ENCODE data around the gene RPL21.
"Not testable (repeated sequence)": the region's sequence is repeated elsewhere in the genome, so short reads cannot be mapped to it uniquely, and the experiment has no call there.

Gene RPL21

DNA sequence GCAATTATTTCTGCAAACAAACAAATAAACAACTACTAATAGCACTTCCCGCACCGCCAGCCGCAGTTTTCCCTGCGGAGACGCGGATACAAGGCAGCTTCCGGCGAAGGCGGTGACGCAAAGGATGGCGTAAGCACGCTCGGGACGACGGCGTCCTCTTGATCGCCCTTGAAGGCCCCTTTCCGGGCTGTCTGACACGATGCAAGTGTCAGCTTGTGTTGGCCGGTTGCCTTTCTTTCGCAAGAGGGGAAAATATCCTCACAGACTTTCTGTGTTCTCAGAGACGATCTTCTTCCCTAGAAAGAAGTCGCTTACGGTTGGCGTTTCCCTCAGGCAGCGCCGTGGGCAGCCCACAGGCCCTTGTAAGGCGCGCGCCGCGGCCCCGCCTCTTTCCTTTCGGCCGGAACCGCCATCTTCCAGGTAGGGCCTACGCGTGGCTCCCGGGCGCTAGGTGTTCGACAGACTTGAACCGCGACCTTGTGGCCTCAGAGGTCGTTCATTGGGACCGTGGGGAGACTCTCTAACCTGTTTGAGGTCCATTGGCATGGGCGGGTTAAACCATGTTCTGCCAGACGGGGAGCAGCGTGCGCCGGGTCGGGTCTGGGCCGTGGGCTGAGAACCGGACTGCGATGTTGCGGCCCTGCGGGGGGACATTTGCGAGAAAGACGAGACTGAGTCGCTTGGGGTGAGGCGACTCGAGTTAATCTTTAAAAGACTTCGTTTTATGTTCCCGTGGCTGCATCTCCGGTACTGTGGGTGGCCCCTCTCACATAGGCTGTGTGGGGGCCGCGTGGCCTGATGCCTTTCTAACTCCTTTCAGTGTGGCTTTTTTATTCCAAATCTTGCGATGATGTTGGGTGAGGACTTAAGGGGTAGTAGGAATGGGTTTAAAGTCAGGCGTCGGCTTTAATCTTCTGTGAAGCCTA lies at the start of gene RPL21:
RPL21 (plus strand) TSS at position 393 of the 926 bp plus-strand sequence. CDS start 2,219 bp downstream, outside the sequence.
- DNase-seq (ENCODE audit: low read depth, low spot score), result peak; percentile 95

DNA sequence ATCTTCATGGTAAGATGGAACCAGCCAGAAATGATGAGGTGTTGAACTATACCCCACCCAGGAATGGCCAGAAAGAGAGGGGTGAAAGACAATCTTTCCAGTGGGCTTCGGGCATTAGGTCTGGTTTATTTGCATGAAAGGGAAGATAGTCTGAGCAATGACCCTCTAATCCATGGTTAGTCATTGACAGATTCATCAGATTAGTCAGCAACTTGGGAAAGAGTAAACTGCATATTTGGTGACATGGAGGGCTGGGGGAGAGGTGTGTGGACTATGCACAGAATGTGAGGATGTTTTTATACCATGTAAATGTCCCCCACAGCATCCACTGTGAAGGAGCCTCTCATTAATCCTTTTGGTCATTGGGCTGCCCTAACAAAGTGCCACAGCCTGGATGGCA lies 49.7 kb upstream of the RPL21 start:
- DNase-seq (ENCODE audit: low read depth, low spot score), result no peak

DNA sequence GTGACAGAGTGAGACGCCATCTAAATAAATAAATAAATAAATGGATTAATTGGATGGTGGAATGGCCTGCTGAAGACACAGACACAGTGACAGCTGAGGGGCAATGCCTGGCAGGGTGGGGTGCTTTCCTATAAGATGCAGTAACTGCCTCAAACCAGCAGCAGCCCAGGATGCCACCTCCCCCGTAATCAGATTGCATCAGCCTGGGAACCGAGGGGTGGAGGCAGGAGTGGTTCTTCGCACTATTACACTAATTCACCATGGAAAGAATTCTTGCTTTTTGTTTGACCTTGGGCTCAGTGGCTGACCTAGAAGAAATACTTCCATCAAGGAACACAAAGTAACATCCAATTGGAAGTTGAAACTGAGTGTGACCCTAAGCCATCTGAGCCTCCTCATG lies 48.2 kb upstream of the RPL21 start:
- no peak for DNase-seq (ENCODE audit: low read depth, low spot score)

DNA sequence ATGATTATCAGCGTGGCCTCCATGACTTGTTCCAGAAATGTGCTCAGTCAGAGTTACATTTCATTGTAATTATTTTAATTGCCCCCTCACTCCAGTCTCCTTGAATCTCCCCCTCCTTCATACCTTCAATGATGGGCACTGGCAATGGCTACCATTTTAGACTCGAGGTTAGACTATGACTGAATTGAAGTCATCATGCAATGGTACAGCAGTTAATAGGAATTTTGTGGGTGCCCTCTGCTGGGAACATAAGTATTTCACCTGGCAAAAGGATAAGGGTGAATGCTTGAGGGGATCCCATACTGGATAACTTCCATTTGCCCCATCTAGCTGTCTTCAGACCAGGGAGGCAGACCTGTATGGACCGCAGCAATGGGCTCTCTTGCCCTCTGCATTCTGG lies 47.5 kb upstream of the RPL21 start:
- no peak for DNase-seq (ENCODE audit: low read depth, low spot score)

DNA sequence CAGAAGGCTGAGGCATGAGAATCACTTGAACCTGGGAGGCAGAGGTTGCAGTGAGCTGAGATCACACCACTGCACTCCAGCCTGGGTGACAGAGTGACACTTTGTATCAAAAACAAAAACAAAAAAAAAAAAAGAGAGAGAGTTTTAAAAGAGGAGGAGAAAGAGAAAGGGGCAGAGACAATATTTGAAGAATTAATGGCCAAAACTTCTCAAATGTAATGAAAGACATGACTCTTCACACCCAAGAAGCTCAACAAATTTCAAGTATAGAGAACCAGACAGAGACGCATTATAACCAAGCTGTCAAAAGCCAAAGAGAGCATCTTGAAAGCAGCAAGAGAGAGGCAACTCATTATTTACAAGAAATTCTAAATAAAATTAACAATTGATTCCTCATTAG lies 42.8 kb upstream of the RPL21 start:
- DNase-seq (ENCODE audit: low read depth, low spot score), result no peak

DNA sequence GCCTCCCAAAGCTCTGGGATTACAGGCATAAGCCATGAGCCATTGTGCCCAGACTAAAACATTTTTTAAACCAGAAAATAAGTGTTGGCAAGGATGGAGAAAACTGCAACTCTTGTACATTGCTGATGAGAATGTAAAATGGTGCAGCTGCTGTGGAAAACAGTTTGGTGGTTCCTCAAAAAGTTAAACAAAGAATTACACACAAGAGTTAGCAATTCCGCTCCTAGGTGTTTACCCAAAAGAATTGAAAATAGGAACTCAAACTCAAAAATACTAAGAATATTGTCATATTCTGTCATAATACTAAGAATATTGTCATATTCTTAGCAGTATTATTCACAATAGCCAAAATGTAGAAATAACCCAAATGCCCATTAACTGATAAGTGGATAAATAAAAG lies 40.1 kb upstream of the RPL21 start:
- no peak for DNase-seq (ENCODE audit: low read depth, low spot score)

DNA sequence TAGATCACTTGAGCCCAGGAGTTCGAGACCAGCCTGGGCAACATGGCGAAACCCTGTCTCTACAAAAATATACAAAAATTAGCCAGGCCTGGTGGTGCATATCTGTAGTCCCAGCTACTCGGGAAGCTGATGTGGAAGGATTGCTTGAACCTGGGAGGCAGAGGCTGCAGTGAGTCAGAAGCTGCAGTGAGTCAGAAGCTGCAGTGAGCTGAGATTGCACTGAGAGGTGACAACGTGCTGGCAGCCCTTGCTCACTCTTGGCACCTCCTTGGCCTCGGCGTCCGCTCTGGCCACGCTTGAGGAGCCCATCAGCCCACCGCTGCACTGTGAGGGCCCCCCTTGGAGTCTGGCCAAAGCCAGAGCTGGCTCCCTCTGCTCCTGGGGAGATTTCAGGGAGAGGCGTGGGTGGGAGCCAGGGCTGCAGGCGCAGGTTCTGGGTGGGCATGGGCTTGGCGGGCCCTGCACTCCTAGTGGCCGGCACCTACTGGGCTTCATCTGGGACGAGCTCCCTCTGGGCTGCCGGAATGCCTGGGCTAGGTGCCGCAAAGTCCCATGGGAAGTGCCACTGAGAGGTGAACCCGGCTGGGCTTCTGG lies 39.5 kb upstream of the RPL21 start:
- no peak for DNase-seq (ENCODE audit: low read depth, low spot score)

DNA sequence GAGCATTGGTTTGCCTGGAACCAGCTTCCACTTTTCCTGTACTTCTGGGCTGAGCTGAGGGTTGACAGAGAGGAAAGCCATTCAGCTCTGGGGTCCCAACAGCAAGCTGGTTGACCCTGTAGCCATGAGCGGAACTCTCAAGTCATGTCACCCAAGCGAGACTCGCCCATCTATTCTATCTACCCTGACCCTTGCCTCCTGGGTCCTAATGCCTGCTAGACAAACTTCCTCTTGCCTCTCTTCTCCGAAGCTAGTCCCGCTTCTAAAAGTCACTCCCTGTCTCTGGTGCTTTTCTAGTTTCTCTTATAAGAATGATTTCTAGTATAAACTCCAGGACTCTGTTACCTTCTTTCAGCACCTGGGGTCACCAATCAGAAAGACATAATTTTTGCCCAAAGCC lies 38.0 kb upstream of the RPL21 start:
- not testable (repeated sequence) for DNase-seq (ENCODE audit: low read depth, low spot score)

DNA sequence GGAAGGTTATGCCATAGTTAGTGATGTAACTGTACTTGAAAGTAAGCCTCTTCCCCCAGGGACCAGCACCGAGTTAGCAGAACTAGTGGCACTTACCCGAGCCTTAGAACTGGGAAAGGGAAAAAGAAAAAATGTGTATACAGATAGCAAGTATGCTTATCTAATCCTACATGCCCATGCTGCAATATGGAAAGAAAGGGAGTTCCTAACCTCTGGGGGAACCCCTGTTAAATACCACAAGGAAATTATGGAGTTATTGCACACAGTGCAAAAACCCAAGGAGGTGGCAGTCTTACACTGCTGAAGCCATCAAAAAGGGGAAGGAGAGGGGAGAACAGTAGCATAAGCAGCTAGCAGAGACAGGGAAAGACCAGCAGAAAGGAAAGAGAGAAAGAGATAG lies 33.6 kb upstream of the RPL21 start:
- not testable (repeated sequence) for DNase-seq (ENCODE audit: low read depth, low spot score)

DNA sequence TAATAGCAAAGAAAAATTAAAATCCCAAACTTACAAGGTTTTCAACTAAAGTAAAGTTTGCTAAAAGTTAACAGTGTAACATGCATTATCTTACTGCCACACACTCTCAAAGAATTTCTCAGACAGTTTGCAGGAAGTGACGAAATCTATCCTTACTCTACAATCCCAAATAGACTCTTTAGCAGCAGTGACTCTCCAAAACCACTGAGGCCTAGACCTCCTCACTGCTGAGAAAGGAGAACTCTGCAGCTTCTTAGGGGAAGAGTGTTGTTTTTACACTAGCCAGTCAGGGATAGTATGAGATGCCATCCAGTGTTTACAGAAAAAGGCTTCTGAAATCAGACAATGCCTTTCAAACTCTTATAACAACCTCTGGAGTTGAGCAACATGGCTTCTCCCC lies 32.5 kb upstream of the RPL21 start:
- DNase-seq (ENCODE audit: low read depth, low spot score), result not testable (repeated sequence)

DNA sequence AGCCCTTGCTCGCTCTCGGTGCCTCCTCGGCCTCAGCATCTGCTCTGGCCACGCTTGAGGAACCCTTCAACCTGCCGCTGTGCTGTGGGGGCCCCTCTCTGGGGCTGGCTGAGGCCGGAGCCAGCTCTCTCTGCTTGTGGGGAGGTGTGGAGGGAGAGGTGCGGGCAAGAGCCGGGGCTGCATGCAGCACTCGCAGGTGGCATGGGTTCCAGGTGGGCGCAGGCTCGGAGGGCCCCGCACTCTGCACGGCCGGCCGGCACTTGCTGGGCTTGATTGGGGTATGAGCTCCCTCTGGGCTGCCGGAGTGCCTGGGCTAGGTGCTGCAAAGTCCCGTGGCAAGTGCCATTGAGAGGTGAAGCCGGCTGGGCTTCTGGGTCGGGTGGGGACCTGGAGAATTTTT lies 31.7 kb upstream of the RPL21 start:
- DNase-seq (ENCODE audit: low read depth, low spot score), result no peak

DNA sequence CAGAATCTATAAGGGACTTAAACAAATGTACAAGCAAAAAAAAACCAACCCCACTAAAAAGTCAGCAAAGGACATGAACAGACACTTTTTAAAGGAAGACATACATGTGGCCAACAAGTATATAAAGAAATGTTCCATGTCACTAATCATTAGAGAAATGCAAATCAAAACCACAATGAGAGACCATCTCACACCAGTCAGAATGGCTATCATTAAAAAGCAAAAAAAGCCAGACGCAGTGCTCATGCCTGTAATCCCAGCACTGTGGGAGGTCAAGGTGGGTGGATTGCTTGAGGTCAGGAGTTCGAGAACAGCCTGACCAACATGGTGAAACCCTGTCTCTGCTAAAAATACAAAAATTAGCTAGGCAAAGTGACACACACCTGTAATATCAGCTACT lies 29.3 kb upstream of the RPL21 start:
- DNase-seq (ENCODE audit: low read depth, low spot score), result not testable (repeated sequence)

DNA sequence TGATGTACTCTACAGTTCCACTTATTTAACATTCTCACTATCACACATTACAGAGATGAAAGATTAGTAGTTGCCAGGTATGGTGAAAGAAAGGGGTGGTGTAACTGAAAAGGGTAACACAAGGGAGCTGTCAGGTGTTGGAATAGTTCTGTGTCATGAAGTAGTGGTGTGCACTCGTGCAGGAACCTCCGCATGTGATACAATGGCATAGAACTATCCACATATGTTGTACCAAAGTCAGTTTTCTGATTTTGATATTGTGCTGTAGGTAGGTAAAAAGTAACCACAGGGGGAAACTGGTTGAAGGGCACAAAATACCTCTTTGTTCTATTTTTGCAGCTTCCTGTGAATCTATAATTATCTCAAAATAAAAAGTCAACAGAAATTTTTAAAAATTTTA lies 24.4 kb upstream of the RPL21 start:
- no peak for DNase-seq (ENCODE audit: low read depth, low spot score)

DNA sequence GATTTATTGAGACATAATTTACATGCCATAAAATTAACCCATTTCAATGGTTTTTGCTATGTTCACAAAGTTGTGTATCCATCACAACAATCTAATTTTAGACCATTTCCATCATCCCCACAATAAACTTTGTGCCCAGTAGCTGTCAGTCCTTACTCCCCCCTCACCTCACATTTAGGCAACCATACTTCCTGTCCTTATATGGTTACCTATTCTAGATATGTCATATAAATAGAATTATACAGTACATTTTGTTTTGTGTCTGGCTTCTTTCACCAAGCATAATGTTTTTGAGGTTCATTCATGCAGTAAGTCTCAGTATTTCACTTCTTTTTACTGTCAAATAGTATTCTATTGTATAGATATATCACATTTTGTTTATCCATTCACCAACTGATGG lies 23.2 kb upstream of the RPL21 start:
- DNase-seq (ENCODE audit: low read depth, low spot score), result no peak

DNA sequence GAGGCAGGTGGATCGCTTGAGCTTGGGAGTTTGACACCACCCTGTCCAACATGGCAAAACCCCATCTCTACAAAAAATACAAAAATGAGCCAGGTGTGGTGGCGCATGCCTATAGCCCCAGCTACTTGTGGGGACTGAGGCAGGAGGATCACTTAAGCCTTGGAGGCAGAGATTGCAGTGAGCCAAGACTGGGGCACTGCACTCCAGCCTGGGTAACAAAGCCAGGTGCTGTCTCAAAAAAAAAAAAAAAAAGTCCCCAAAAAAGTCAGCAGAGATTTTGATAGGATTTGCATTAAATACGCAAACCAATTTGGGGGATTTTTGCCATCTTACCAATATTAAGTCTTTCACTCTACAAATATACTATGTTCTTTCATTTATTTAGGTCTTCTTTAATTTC lies 21.7 kb upstream of the RPL21 start:
- DNase-seq (ENCODE audit: low read depth, low spot score), result no peak

DNA sequence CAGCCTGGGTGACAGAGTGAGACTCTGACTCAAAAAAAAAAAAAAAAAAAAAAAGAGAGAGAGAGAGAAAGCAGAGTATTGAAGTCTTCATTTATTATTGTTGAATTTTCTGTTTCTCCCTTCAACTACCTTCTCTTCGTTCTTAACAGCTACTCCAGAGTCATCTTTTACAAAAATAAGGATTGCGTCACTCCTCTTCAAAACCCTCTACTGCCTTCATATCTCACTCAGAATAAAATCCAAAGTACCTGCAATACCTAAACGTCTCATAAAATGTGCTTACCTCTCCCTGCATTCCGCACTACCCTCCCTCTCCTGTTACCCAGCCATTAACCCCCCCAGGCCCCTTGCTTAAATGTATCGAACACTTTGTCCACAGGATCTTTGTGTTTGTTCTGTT lies 17.4 kb upstream of the RPL21 start:
- DNase-seq (ENCODE audit: low read depth, low spot score), result no peak

DNA sequence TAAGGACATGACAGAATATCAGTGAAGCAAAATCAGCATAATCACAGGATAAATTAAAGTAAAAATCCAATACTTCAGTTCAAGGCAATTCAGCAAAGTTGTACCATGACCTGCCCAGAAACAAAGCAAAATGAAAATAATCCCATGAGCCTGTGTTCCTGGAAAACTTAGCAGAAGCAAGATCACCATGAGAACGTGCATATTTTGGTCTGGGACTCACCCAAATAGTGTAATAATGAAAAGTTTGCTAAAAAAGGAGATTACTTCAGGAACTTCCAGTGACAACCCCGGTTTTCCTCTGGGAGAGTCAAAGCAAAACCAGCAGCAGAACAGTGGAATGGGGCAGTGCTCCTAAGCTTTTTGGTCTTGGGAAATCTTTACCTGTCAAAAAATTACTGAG lies 14.9 kb upstream of the RPL21 start:
- no peak for DNase-seq (ENCODE audit: low read depth, low spot score)

DNA sequence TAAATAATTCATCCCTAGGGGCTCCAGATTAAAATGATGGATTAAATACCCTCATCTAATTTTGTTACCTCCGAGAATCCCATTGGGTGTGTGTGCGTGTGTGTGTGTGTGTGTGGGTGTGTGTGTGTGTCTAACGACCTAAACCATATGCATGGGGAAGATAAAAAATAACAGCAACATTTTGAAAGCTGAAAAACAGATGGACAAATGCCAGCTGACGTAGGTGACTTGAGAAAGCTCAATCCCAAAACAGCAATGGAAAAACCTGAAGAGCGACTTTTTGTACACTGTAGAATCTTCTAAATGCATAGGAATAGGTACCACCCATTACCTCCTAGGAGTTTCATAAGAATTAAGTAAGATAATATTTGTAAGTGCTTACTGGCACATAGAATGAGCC lies 8.7 kb upstream of the RPL21 start:
- no peak for DNase-seq (ENCODE audit: low read depth, low spot score)

DNA sequence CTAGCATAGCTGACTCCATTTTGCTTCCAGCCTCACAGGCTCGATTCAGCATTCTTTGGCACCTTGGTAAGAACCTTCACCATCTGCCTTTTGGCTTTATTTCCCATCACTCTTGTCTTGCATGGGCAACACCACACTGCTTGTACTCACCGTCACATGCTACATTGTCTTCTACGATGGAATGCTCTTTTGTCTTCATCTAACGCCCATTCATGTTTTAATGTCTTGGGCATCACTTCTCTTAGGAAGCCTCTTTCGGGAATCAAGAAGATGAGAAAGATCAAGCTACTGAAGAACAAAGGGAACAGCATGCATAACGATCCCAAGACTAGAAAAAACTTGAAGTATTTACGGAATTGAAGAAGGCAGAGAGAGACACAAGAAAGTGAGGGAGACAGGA lies 5.7 kb upstream of the RPL21 start:
- no peak for DNase-seq (ENCODE audit: low read depth, low spot score)

DNA sequence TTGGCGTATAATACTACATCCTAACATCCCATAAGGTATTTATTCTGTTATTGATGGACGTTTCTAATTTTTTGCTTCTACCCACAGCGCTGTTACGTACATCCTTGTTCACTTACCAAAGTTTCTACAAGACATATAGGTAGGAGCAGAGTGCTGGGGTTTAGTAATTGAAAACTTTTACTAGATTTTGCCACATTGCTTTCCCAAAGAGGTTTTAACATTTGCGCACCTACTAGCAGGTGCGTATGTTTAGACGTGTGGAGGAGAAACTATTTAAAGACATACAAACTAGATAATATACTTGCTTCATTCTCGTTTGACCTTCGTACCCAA lies 559 bp upstream of the RPL21 start:
- no peak for DNase-seq (ENCODE audit: low read depth, low spot score)

DNA sequence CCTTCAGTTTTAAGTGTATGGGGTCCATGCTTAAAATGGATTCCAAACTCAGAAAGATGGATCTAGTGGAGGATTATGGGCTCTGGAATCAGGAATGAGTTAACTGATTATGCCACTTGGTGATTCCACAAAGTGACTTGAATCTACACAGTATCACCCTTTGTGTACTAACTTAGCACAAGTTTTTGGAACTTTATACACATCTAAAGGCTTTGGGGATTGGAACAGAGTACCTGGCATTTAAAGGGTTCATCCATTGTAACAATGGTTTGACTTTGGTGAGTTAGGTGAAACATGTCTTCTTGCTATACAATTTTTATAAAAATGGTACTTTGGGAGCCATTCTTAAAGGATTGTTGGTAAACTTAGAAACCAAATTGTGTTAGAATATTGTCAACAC lies 1.1 kb downstream of the RPL21 start:
- DNase-seq (ENCODE audit: low read depth, low spot score), result no peak

DNA sequence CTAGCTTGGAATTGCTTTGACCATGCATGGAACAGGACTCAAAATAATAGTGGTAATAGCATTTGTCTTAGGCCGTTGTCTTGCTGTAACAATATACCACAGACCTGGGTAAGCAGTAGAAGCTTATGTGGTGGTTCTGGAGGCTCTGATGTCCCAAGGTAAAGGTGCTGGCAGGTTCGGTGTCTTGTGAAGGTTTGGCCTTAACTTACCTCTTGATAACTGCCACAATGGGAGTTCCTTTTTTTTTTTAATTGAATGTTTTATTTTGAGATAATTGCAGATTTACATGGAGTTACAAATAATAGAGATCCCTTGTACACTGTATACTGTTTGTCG lies 5.8 kb downstream of the RPL21 start:
- no peak for DNase-seq (ENCODE audit: low read depth, low spot score)

DNA sequence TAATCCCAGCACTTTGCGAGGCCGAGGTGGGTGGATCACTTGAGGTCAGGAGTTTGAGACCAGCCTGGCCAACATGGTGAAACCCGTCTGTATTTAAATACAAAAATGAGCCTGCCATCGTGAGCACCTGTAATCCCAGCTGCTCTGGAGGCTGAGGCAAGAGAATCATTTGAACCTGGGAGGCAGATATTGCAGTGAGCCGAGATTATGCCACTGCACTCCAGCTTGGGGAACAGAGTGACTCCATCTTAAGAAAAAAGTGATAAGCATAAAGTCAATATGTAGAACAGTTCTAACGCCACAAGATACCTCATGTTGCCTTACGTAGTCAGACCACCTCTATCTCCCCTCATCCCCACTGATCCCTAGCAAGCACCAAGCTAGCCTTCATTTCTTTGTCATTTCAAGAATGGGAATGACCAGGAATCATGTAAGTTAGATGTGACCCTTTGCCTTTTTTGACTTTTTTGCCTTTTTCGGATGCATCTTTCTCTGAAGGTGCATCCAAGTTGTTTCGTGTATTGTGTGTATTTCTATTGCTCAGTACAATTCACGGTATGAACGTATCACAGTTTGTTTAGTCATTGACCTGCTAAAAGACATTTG lies 6.4 kb downstream of the RPL21 start:
- no peak for DNase-seq (ENCODE audit: low read depth, low spot score)
